ENCODE results near the gene GLE1. TPM values are rescaled to one million over a fixed set of nuclear protein-coding genes. Genes with fewer than 3 reads are reported as not detected.

The GLE1 gene
- total RNA-seq, 1 donor from 2014 or later, result 25.4 TPM

- no peak for TF ChIP-seq CTCF (conservative IDR thresholded peaks at IDR 0.05; ENCODE audit: low read depth, low read length)
- no peak overlapping the region for H3K4me3 ChIP-seq (ENCODE audit: low read depth, low read length)
- DNase-seq (ENCODE audit: low read depth), result no peak
Measured at GRCh38 chr9:128469070-128469469, 35.4 kb upstream of the GLE1 start.

- no peak overlapping the region for H3K4me3 ChIP-seq (ENCODE audit: low read depth, low read length)
- TF ChIP-seq CTCF (conservative IDR thresholded peaks at IDR 0.05; ENCODE audit: low read depth, low read length), result no peak
- no peak for DNase-seq (ENCODE audit: low read depth)
Measured at GRCh38 chr9:128470560-128470959, 34.0 kb upstream of the GLE1 start.

- DNase-seq (ENCODE audit: low read depth), result no peak
- no peak overlapping the region for H3K4me3 ChIP-seq (ENCODE audit: low read depth, low read length)
- TF ChIP-seq CTCF (conservative IDR thresholded peaks at IDR 0.05; ENCODE audit: low read depth, low read length), result no peak
Measured at GRCh38 chr9:128473104-128473503, 31.4 kb upstream of the GLE1 start.

- no peak for TF ChIP-seq CTCF (conservative IDR thresholded peaks at IDR 0.05; ENCODE audit: low read depth, low read length)
- H3K4me3 ChIP-seq (ENCODE audit: low read depth, low read length), result no peak overlapping the region
Measured at GRCh38 chr9:128475867-128476266, 28.7 kb upstream of the GLE1 start.

GRCh38 chr9:128479262-128479661 is 25.3 kb upstream of the GLE1 start:
- H3K4me3 ChIP-seq (ENCODE audit: low read depth, low read length), result no peak overlapping the region
- no peak for DNase-seq (ENCODE audit: low read depth)
- no peak for TF ChIP-seq CTCF (conservative IDR thresholded peaks at IDR 0.05; ENCODE audit: low read depth, low read length)

More at GRCh38 chr9:128475867-128476266, 28.7 kb upstream of the GLE1 start:
- no peak for DNase-seq (ENCODE audit: low read depth)

GRCh38 chr9:128481561-128481960 is 23.0 kb upstream of the GLE1 start:
- no peak overlapping the region for H3K4me3 ChIP-seq (ENCODE audit: low read depth, low read length)
- TF ChIP-seq CTCF (conservative IDR thresholded peaks at IDR 0.05; ENCODE audit: low read depth, low read length), result no peak

GRCh38 chr9:128482186-128482585 is 22.3 kb upstream of the GLE1 start:
- no peak for TF ChIP-seq CTCF (conservative IDR thresholded peaks at IDR 0.05; ENCODE audit: low read depth, low read length)

More at GRCh38 chr9:128481561-128481960, 23.0 kb upstream of the GLE1 start:
- DNase-seq (ENCODE audit: low read depth), result no peak

More at GRCh38 chr9:128482186-128482585, 22.3 kb upstream of the GLE1 start:
- DNase-seq (ENCODE audit: low read depth), result no peak
- no peak overlapping the region for H3K4me3 ChIP-seq (ENCODE audit: low read depth, low read length)

All from epithelial cell of proximal tubule (primary cell).